MM.1S (cell line): ENCODE results near the gene CEP68.

Source experiments
- CTCF ChIP-seq: fragments of 300-600 bp; sonication (generic); IDR thresholded peaks from 2 replicates; pipeline ENCODE4 v1.5.1; 2016; ENCODE audit warnings: antibody characterized with exemption, low read length, mixed read lengths
- EZH2phosphoT487 ChIP-seq: fragments of 300-600 bp; sonication (generic); IDR thresholded peaks from 2 replicates; pipeline ENCODE4 v1.6.1; 2018; ENCODE audit warnings: antibody characterized with exemption, low read length

- TF ChIP-seq CTCF (no peak), EZH2phosphoT487 (no peak)
Observed at GRCh38 chr2:65035351-65035943, 20.8 kb upstream of the CEP68 start.
